ENCODE data around the gene MYOCD.

Gene MYOCD

DNA sequence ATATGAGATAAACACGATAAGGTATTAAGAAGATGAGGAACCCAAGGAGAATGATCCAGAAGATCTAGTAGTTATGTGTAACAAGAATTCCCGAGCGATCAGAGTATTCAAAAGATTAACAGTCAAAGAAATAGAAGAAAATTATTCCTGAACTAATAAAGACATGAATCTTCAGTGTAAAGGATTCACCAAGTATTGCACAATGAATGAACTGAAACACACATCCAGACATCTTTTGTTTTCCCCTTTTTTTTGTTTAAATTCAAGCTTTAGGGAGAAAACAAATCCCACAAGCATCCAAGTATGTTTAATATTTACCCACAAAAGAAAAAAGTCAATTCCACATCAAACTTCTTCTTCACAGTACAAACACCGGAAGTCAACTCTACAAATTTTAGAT, 23.7 kb upstream of the MYOCD start:
- no peak for DNase-seq (ENCODE audit: low spot score)
- TF ChIP-seq, protein P1, sequence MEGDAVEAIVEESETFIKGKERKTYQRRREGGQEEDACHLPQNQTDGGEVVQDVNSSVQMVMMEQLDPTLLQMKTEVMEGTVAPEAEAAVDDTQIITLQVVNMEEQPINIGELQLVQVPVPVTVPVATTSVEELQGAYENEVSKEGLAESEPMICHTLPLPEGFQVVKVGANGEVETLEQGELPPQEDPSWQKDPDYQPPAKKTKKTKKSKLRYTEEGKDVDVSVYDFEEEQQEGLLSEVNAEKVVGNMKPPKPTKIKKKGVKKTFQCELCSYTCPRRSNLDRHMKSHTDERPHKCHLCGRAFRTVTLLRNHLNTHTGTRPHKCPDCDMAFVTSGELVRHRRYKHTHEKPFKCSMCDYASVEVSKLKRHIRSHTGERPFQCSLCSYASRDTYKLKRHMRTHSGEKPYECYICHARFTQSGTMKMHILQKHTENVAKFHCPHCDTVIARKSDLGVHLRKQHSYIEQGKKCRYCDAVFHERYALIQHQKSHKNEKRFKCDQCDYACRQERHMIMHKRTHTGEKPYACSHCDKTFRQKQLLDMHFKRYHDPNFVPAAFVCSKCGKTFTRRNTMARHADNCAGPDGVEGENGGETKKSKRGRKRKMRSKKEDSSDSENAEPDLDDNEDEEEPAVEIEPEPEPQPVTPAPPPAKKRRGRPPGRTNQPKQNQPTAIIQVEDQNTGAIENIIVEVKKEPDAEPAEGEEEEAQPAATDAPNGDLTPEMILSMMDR (IDR thresholded peaks at IDR 0.05), result no peak
- Histone ChIP-seq H3K27ac (no peak overlapping the region), H3K4me3 (no peak overlapping the region)

DNA sequence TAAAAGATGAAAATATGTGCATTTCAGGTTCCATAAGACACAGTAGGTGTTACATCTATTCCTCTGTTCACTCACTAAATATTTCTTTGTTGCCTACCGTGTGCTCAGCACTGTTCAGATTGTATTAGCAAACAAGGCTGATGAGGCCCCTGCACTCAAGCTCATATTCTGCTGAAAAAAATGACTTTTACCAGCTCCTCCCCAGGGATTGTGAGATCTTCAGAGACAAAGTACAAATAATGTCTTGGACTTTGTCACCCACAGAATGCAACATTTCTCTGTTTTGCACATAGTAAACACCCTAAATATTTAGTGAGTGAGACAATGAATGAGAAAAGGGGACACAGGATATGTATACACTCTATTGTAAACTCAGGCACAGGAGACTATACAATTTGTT, 21.9 kb upstream of the MYOCD start:
- Histone ChIP-seq H3K4me3 (no peak overlapping the region), H3K27ac (no peak overlapping the region)
- no peak for DNase-seq (ENCODE audit: low spot score)
- TF ChIP-seq, protein P1 (IDR thresholded peaks at IDR 0.05), result no peak

DNA sequence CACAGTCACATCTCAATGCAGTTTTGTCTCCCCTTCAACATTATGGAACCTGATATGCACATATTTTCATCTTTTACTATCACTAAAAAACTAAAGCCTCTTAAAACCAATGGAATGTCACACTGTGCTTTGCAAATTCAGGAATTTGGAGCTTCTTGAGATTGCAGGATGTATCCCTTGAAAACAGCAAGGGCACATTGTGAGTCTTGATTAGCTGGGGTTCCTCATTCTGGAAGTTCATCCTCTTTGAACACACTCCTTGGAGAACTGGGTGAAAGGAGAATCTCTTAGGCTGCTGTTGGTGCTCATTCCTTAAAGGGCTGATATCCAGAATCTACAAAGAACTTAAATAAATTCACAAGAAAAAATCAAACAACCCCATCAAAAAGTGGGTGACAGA, 21.1 kb upstream of the MYOCD start:
- TF ChIP-seq, protein P1 (IDR thresholded peaks at IDR 0.05), result no peak
- no peak overlapping the region for H3K27ac ChIP-seq
- H3K4me3 ChIP-seq, result no peak overlapping the region
- no peak for DNase-seq (ENCODE audit: low spot score)

DNA sequence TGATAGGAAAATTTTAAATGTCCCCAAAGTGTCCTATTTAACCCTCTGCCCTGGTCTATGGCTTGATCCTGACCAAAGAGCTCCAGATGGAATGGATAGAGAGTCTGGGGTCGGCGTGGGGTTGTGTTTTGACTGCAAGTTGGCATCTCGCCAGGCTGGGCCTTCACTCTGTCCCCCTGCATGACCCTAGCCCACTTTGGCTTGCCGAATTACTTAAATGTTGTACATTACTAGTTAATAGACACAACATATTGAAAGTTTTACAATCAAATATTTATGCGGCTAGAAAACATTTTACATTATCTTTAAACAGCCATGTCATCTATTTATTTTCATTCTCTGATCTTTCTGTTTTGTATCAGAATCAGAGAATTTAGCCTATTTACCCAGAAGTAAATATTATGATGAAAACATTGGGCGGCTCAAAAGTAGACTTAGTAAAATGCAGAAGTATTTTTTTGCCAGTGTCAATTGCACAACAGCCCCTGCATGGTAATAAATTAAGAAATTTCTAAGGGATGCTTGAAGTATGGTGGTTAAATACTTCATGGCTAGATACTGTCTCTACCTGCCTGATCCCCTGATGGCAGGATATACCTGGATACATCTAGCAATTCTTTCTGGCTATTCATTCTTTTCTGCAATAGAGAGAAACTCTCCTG, 18.8 kb upstream of the MYOCD start:
- no peak overlapping the region for H3K4me3 ChIP-seq
- no peak for DNase-seq (ENCODE audit: low spot score)
- H3K27ac ChIP-seq, result no peak overlapping the region
- TF ChIP-seq, protein P1 (IDR thresholded peaks at IDR 0.05), result no peak

DNA sequence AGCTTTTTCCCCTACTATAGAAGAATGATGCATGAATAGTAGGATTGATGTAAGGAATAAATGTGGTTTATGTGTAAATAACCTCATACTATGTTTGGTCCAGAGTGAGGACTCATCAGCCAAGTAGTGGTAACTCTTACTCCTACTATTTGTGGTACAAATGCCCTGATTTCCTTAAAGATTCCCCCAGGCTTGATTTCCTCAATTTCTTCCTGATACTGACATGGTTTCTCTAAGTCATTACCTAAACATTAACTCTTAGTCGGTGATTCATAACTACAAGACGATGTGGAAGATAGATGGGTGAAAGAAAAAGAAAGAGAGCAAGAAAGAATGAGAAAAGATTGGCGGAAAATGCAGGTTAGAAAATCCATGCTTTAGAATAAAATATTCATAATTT, 17.2 kb upstream of the MYOCD start:
- no peak overlapping the region for H3K27ac ChIP-seq
- TF ChIP-seq, protein P1 (IDR thresholded peaks at IDR 0.05), result no peak

DNA sequence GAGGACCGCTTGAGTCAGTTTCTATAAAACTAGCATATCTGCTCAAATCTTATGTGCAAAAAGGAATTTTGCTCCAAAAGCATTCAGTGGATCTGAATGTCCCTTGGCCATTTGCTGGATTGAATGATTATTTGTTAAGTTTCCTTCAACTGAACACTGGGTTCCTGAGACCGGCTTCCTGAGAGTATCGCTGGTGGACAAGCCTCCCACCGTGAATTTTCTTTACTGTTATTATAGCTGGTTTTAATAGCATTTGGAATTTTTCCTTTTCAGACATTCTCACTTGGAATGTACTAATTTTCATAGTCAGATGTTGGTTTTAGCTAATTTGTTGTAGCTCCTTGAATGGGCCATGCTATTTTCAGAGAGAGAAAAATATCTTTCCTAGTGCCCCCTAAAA, 9.8 kb upstream of the MYOCD start:
- TF ChIP-seq, protein P1 (IDR thresholded peaks at IDR 0.05), result no peak
- H3K4me3 ChIP-seq, result no peak overlapping the region
- DNase-seq (ENCODE audit: low spot score), result no peak
- no peak overlapping the region for H3K27ac ChIP-seq

More for the DNA sequence above, 17.2 kb upstream of the MYOCD start:
- no peak overlapping the region for H3K4me3 ChIP-seq
- no peak for DNase-seq (ENCODE audit: low spot score)

DNA sequence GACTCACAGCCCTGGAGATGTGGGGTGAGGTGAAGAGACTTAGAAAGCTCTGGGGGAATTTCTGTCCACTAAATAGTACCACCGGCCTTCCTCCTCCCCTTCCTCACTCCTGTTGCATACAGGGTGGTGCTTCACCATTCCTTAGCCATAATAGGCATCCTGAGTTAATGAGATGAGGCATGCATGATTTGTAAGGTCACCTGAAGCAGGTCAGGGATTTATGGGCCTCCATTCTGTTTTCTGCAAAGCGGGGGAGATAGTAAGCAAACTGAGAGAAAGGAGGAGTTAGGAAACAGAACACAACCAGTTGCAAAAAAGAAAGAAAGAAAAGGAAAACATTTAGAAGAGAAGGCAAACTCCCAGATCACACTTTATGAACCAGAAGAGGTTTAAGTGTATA, 9.3 kb upstream of the MYOCD start:
- Histone ChIP-seq H3K27ac (no peak overlapping the region), H3K4me3 (no peak overlapping the region)
- DNase-seq (ENCODE audit: low spot score), result no peak
- TF ChIP-seq, protein P1 (IDR thresholded peaks at IDR 0.05), result no peak
